Erythroblast (primary cell): ENCODE results near the gene MOV10.
"Not testable (repeated sequence)": the region's sequence is repeated elsewhere in the genome, so short reads cannot be mapped to it uniquely, and the experiment has no call there.

ENCODE experiments used
- DNase-seq, 2 experiments: peaks; one replicate each; lab custom pipeline; 2025; lab: John Stamatoyannopoulos, UW
- GATA1 ChIP-seq: IDR thresholded peaks from 2 replicates; pipeline ENCODE4 v1.6.1; 2011; ENCODE audit warnings: low read depth, mild to moderate bottlenecking, control low read depth, low read length, moderate library complexity
- POLR2A ChIP-seq: IDR thresholded peaks from 2 replicates; pipeline ENCODE4 v1.6.1; 2011; ENCODE audit warnings: mild to moderate bottlenecking, low read length

Gene MOV10, protein sequence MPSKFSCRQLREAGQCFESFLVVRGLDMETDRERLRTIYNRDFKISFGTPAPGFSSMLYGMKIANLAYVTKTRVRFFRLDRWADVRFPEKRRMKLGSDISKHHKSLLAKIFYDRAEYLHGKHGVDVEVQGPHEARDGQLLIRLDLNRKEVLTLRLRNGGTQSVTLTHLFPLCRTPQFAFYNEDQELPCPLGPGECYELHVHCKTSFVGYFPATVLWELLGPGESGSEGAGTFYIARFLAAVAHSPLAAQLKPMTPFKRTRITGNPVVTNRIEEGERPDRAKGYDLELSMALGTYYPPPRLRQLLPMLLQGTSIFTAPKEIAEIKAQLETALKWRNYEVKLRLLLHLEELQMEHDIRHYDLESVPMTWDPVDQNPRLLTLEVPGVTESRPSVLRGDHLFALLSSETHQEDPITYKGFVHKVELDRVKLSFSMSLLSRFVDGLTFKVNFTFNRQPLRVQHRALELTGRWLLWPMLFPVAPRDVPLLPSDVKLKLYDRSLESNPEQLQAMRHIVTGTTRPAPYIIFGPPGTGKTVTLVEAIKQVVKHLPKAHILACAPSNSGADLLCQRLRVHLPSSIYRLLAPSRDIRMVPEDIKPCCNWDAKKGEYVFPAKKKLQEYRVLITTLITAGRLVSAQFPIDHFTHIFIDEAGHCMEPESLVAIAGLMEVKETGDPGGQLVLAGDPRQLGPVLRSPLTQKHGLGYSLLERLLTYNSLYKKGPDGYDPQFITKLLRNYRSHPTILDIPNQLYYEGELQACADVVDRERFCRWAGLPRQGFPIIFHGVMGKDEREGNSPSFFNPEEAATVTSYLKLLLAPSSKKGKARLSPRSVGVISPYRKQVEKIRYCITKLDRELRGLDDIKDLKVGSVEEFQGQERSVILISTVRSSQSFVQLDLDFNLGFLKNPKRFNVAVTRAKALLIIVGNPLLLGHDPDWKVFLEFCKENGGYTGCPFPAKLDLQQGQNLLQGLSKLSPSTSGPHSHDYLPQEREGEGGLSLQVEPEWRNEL

DNA sequence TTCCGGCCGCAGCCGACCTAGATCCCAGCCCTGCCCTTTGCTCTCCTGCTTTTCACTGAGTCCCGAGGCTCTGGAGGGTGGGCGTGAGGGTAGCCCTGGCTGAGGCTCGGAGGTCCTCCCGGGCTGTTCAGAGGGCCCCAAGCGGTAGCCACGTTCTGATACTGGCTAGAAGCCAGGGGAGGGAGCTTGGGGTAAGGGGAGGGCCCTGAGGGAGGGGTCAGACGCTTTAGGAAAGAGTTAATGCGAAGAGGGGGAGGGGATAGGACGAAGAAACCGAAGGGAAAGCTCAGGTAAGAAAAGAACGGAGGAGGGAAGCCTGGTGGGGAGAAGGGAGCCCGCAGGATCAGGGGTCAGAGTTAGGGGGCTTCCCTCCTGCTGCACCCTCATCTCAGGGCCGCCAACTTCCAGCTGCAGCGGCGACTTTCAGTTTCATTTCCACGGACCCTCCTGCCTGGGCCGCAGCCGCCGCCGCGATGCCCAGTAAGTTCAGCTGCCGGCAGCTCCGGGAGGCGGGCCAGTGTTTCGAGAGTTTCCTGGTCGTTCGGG lies at the start of gene MOV10:
TSS of gene MOV10 (plus strand) at position 220 of the 546 bp plus-strand sequence. CDS start at position 474, 254 bp downstream.
- TF ChIP-seq POLR2A (peak; percentile 32), GATA1 (no peak)
- DNase-seq: peak; percentile 81 to 87

DNA sequence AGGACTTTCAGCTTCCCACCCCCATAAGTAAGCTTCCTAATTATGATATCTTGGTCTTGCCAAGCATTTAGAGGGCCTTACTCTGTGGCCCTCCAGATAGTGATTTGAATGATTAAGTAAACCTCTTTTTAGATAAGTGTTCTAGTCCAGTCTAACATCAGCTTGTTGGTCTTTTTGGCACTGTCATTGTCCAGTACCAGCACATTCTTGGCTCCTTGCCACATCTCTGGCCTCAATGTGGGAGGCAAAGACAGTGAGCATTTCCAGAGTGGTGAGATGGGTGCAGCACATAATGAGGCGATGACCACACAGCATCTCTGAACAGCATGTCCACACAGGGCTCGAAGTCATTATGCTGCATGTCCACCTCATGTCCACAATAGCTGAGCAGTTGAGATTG lies 48.8 kb upstream of the MOV10 start:
- peak; percentile 80 to 91 for DNase-seq
- TF ChIP-seq GATA1 (no peak), POLR2A (no peak)

DNA sequence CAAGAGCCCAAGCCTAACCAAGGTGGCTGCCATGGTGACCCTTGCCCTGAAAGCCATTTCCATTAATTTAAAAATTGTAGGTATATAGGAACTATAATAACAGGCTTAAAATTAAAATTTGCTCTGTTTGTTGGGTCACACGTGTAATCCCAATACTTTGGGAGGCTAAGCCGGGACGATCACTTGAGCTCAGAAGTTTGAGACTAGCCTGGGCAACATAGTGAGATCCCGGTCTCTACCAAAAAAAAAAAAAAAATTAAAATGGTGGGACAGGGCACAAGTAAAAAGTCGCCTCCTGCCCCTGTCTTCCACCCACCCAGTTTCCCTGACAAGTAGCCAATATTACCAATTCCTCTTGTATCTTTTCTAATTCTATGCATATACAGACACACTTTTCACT lies 48.3 kb upstream of the MOV10 start:
- DNase-seq: no peak
- no peak for TF ChIP-seq POLR2A
- TF ChIP-seq GATA1: no peak

DNA sequence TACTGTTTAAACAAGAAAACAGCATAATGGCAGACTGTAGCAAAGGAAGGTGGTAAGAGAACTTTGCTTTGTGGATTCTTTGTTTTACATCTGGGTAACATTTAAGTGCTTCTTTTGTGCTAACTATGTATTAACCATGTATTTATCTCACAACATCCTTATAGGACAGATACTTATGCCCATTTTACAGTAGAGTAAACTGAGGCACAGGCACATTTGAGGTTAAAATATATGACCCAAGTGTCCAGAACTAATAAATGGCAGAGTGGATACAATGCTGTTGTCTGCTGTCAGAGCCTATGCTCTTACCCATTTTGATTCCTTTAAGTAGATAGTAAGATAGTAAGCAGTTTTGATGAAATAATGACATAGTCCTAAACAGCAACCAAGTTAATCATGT lies 47.6 kb upstream of the MOV10 start:
- no peak for DNase-seq
- TF ChIP-seq GATA1 (no peak), POLR2A (no peak)

DNA sequence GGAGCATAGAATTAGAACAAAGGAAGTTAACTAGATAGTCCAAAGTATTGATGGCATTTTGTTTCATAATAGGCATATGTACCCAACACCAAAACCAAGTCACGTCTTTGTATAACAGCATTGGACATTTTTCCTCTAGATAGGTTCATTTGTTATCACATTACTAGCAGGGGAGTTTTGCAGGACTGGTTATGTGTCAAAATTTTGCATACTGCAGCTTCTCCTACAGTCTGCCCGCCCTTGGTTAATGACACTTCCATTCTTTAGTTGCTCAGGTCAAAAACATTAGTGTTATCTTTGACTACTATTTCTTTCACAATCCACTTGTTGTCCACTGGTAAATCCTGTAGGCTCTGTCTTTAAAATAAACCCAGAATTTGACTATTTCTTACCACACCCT lies 45.9 kb upstream of the MOV10 start:
- TF ChIP-seq POLR2A (no peak), GATA1 (no peak)
- peak in 1 of 2 experiments; percentile 49 for DNase-seq

DNA sequence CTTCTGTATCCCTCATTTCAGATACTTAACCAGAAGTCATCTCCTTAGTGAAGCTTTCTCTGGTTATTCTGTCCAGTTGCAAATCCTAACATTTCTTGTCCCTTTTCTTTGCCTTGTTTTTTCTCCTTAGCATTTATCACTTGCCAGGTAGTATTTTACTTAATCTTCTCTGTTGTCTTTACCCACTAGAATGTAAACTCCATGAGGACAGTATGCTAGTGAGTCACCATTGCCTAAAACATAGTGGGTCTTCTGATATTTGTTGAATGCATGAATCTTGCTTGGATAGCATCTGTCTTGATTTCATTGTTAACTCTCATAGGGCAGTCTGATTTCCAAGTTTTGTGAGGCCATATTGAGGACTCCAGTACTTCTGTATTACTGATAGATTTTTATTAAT lies 45.2 kb upstream of the MOV10 start:
- DNase-seq: no peak
- no peak for TF ChIP-seq POLR2A

DNA sequence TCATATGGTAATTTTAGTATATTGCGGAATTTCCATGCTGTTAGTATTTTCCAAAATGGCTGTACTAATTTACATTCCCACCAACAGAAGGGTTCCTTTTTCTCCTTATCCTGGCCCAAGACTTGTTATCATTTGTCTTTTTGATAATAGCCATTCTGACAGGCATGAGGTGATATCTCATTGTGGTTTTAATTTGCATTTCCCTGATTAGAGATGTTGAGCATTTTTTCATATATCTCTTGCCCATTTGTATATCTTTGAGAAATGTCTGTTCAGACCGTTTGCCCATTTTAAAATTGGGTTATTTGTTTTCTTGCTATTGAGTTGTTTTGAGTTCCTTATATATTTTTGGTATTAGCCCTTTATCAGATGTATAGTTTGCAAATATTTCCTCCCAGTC lies 40.8 kb upstream of the MOV10 start:
- TF ChIP-seq GATA1 (no peak), POLR2A (no peak)
- DNase-seq: peak in 1 of 2 experiments; percentile 59

DNA sequence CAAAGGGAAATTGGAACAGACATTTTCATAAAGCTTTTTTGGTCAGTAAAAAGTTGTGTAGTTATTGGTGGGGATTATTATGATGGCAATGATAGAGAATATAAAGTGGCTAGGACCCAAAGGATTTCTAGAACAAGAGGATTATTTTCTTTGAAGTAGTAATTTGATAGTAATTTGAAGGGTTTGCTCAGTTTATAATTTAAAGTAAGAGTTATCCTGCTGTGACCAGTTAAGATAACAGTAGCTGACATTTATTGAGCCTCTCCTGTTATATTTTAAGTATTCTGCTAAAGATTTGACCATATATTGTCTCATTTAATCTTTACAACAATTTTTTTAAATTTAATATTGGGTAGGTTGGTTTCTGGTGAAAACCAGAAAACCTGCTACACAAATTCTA lies 40.1 kb upstream of the MOV10 start:
- DNase-seq: no peak
- TF ChIP-seq GATA1 (no peak), POLR2A (no peak)

DNA sequence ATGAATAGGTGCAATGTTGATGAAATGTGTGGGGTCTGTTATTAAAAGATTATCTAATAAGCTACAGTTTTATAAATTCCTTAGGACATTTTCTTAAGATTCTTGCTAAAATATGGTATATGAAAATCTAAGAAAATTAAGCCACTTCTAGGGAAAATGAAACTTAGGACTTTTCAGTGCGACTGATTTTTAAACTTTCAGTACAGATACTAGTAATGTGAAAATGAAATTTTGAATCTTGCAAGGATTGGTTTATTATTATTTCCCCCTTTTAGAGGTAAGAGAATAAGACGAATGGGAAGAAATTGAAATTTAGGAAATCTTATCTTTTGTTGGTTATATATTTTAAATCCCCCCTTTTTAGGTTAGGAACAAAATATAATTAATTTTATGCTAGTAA lies 38.4 kb upstream of the MOV10 start:
- DNase-seq: no peak
- TF ChIP-seq POLR2A (no peak), GATA1 (no peak)

DNA sequence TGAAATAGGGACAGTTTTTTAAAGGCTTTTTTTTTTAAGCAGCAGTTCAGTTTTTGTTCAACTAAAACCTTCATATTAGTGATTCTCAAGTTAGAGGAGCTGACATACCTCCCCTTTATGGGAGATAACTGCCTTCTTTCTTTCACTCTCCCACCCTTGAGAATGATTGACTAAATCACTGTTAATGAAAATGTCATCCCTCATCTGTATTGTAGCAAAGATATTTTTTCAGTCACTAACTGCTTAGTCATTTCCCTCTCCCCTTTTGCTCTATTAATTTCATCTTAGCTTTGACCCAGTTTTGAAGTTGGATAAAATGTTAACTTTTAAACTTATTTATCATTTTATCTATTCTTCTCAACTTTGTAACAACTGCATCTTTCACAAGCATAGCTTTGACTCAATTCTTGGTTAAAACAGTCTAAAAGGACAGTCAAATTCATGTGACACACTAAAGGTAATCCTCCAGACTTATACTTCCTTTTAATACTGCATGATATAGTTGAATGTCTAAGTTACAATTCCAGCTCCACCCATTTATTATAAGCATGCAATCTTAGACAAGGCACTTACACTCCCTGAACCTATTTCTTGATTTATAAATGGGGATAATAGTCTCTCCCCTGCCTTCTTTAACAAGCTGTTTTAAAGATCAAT lies 37.7 kb upstream of the MOV10 start:
- DNase-seq: no peak
- TF ChIP-seq GATA1: no peak
- TF ChIP-seq POLR2A: no peak

DNA sequence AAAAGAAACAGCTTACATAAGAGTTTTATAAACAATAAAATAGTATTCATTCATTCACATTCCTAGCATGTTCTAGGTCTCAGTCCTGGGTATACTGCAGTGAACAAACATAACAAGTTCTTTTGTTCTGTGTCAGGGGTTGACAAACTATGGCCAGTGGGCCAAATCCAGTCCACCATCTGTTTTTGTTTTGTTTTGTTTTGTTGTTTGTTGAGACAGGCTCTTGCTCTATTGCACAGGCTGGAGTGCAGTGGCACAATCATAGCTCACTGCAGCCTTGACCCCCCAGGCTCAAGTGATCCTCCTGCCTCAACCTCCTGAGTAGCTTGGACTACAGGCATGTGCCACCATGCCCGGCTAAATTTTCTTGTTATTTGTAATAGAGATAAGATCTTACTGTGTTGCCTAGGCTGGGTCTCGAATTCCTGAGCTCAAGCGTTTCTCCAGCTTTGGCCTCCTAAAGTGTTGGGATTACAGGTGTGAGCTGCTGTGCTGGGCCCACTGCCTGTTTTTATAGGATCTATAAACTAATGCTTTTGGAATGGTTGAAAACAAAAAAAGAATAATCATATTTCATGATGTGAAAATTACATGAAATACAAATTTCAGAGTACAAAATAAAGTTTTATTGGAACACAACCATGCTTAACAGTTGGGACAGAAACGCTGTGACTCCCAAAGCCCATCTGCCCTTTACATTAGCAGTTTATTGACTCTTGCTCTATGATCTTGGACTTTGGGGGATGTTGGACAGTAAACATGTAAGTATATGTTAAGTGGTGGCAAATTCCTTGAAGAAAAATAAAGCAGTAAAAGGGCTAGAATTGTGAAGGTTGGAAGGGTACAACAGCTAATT lies 37.0 kb upstream of the MOV10 start:
- TF ChIP-seq GATA1: no peak
- no peak for TF ChIP-seq POLR2A
- no peak for DNase-seq

DNA sequence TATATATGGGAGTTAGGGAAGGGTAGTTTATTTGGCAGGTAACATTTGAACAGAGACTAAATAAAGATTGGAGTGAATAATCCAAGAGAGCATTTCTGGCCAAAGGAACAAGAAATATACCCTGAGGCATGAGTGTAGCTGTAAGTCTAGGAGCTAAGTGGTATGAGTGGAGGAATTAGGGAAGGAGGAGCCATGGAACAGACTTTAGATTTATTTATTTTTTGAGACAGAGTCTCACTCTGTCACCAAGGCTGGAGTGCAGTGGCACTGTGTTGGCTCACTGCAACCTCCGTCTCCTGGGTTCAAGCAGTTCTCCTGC lies 36.4 kb upstream of the MOV10 start:
- no peak for DNase-seq
- TF ChIP-seq GATA1: no peak
- TF ChIP-seq POLR2A: no peak

DNA sequence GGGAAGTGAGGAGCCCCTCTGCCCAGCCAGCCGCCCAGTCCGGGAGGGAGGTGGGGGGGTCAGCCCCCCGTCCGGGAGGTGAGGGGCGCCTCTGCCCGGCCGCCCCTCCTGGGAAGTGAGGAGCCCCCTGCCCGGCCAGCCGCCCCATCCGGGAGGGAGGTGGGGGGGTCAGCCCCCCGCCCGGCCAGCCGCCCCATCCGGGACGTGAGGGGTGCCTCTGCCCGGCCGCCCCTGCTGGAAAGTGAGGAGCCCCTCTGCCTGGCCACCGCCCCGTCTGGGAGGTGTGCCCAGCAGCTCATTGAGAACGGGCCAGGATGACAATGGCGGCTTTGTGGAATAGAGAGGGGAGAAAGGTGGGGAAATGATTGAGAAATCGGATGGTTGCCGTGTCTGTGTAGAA lies 34.0 kb upstream of the MOV10 start:
- DNase-seq: not testable (repeated sequence)
